Measurements from ENCODE around the gene TCERG1L.

The TCERG1L gene

DNA sequence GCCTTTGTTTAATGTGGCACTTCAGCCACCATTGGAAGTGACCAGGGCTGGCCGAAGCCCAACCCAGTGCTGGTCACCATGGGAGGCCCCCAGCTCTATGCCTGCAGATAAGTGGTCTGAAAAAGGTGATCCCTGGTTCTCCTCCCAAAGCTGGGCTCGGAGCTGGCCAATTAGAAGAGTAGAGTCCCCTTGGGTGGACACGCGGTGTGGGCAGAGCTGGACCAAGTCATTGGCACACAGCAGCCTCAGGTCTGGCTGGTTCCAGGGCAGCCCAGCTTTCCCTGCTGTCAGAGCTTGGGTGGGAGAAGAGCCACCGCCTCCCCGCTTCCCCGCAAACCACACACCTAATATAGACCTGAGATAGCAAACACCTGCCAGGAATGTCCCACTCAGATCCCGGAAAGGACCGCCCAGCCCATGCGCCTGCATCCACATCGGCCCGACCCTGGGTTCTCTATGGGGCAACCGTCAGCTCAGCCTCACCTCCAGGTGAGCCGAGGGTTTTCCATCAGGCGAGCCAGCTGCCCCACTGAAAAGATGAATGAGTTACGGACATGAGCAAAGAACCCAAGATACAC, 84.3 kb downstream of the TCERG1L start:
- DNase-seq: no peak

DNA sequence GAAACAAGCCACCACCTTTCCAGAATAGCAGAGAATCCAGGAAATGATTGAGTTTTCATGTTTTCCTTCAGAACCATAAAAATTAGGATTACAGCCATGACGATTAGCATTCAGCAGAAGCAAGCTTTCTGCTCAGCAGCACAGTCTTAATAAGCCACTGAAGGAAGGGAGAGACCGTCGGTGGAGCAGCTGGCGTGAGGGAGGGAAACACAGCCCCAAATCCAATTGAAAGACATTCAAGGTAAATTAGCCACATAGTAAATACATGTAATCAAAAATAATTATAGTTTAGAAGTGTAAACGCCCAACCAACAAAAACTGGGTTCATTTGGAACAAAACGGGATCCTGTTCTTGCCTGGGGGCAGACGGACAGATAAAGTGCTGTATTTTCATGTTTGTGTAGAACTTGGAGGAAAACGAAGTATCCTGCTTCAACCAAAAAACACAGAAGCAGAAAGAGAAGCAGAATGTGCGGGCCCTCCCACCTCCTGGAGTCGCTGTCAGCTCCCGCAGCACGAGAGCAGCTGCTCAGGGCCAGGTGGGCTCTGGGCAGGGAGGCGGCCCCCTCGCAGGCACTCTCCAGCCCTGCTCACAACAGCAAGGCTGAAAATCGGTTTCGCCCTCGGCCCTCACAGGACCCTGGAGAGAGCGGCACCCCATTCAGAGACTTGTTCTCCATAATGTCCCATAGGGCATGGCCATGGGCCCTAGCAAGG, 84.9 kb downstream of the TCERG1L start:
- no peak for DNase-seq

DNA sequence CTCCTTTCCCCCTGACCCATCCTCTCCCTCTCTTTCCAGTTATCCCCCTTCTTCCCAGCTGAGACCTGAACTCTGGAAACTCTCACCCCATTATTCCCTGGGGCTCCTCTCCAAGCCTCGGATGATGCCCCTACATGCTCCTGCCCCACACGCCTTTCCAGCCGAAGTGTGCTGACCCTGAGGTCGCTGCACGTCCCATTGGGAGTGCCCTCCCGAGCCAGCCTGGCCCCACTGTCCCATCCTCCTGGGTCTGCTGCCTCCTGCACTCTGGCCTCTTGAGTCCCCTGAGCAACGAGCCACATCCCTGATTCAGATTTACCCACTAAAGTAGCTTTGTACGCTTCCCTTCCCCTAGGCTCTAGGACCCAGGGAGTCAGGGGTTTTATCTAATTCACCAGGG, 87.4 kb downstream of the TCERG1L start:
- no peak for DNase-seq

GRCh38 chr10:131223422-131223821, 88.1 kb downstream of the TCERG1L start:
- no peak for DNase-seq

GRCh38 chr10:131222986-131223385, 88.5 kb downstream of the TCERG1L start:
- no peak for DNase-seq

- no peak for DNase-seq
Observed at GRCh38 chr10:131221632-131222277, 89.8 kb downstream of the TCERG1L start.

GRCh38 chr10:131220601-131221171, 90.8 kb downstream of the TCERG1L start:
- no peak for DNase-seq

DNA sequence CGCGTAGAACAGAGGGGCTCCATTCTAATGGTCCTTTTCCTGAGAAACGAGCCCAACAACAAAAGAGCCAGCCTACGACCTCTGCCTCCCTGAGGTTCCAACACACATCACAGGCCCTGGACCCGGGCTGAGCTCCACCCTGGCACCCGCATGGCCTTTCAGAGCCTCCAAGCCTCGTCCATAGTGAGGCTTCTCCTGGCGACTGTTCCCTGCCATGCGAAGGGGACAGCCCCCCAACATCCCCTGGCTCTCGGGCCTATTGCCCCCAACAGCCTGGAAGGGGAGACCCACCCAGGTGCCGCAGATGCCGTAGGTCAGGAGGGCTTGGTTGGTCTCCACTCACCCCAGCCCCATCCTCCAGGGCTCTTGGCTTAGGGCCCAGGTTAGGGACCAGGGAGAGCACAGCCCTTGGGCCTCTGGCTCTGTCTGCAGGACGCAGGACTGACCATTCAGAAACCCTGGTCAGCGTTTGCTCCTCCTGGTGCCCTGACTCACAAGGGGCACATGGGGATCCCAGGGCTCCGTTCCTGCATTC, 91.5 kb downstream of the TCERG1L start:
- no peak for DNase-seq

DNA sequence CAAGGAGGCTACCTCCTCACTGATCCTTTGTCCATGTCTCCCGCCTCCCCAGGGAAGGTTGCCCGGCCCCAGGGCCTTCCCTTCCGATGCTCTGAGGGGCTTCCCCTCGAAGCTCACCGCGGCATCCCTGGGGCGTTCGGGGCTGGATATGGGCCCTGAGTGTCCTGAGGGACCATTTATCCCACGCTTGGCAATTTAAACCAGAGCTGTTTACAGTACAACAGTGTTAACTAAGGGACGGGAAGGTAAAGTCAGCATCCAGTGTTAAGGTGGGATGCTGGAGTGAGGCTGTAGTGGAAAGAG, 92.0 kb downstream of the TCERG1L start:
- no peak for DNase-seq

GRCh38 chr10:131218811-131219583, 92.5 kb downstream of the TCERG1L start:
- DNase-seq: no peak

GRCh38 chr10:131216681-131217230, 94.8 kb downstream of the TCERG1L start:
- DNase-seq: no peak

- no peak for DNase-seq
Observed at GRCh38 chr10:131215776-131216175, 95.7 kb downstream of the TCERG1L start.

- no peak for DNase-seq
Observed at GRCh38 chr10:131214521-131215244, 96.8 kb downstream of the TCERG1L start.

- no peak for DNase-seq
Observed at GRCh38 chr10:131213741-131214505, 97.6 kb downstream of the TCERG1L start.

- no peak for DNase-seq
Observed at GRCh38 chr10:131212763-131213325, 98.7 kb downstream of the TCERG1L start.

DNA sequence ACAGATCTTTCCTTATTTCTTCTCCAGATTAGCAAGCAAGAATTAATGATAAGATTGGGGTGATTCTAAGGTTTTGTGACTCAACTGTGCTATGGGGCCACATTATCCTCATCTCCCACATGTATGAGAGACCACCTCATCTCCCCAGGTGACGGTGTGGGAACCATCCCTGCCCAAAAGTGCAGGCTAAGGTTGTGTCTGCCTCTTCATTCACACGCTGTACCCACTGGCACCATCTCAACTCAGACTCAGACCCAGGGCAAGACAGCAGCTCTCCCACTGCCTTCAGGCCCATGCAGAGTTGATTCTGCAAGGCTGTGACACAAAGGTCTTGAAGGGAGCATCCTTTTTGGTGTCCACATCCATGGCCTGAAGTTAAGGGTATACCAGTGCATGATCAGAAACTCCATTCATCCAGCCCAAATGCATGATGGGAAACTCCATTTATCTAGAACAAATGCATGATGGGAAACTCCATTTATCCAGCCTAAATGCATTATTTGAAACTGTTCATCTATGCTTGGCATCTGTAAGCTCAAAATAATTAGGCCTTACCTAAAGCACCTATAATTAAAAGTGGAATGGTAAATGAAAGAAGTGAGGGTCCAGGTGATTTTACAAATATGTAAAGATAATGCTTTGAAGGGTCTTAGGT, 99.4 kb downstream of the TCERG1L start:
- DNase-seq: no peak

DNA sequence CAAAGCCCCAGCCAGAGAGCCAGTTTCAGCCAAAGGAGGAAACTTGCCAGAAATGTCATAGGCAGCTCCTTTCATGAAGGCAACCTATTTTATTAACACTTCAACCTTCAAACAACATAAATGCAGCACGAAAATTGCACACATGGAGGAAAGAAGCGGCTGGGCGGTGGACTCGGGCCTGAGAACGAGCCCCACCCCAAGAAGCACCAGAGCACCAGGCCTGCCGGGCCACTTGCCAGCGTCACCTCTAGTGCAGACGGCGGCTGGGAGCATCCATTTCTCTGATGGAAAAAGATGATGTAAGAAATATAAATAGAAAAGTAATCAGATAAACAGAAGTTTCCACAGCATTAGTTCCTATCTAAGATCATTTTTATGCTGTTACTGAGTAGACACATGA, 100.0 kb downstream of the TCERG1L start:
- DNase-seq: no peak

- DNase-seq: no peak
Observed at GRCh38 chr10:131211146-131211545, 100.4 kb downstream of the TCERG1L start.

GRCh38 chr10:131210181-131210580, 101.3 kb downstream of the TCERG1L start:
- DNase-seq: no peak
